ENCODE measurements around the gene MYOCD.

Gene MYOCD

GRCh38 chr17:12640364-12640763 lies 25.3 kb upstream of the MYOCD start:
- no peak for TF ChIP-seq REST (IDR thresholded peaks at IDR 0.05; ENCODE audit: insufficient read depth in 1 of 2, low read depth in 2 of 2, low read length in 2 of 2)
- TF ChIP-seq POLR2AphosphoS5 (IDR thresholded peaks at IDR 0.05; ENCODE audit: low read depth, low read length) = no peak
- no peak for TF ChIP-seq FOXP2 (optimal IDR thresholded peaks at IDR 0.05; ENCODE audit: borderline replicate concordance, extremely low read depth, extremely low read length, insufficient read depth)
- TF ChIP-seq SIN3A (IDR thresholded peaks at IDR 0.05; ENCODE audit: borderline replicate concordance, insufficient read depth, low read length) = no peak
- no peak for TF ChIP-seq TAF1 (IDR thresholded peaks at IDR 0.05; ENCODE audit: borderline replicate concordance, insufficient read depth, low read length)

GRCh38 chr17:12641084-12641483 lies 24.6 kb upstream of the MYOCD start:
- TF ChIP-seq FOXP2 (optimal IDR thresholded peaks at IDR 0.05; ENCODE audit: borderline replicate concordance, extremely low read depth, extremely low read length, insufficient read depth) = no peak
- TF ChIP-seq REST (IDR thresholded peaks at IDR 0.05; ENCODE audit: insufficient read depth in 1 of 2, low read depth in 2 of 2, low read length in 2 of 2) = no peak
- TF ChIP-seq POLR2AphosphoS5 (IDR thresholded peaks at IDR 0.05; ENCODE audit: low read depth, low read length) = no peak
- TF ChIP-seq SIN3A (IDR thresholded peaks at IDR 0.05; ENCODE audit: borderline replicate concordance, insufficient read depth, low read length) = no peak

- TF ChIP-seq POLR2AphosphoS5 (IDR thresholded peaks at IDR 0.05; ENCODE audit: low read depth, low read length) (no peak), TAF1 (IDR thresholded peaks at IDR 0.05; ENCODE audit: borderline replicate concordance, insufficient read depth, low read length) (no peak), SIN3A (IDR thresholded peaks at IDR 0.05; ENCODE audit: borderline replicate concordance, insufficient read depth, low read length) (no peak), FOXP2 (optimal IDR thresholded peaks at IDR 0.05; ENCODE audit: borderline replicate concordance, extremely low read depth, extremely low read length, insufficient read depth) (no peak), REST (IDR thresholded peaks at IDR 0.05; ENCODE audit: insufficient read depth in 1 of 2, low read depth in 2 of 2, low read length in 2 of 2) (no peak)
Observed at GRCh38 chr17:12642034-12642433, 23.7 kb upstream of the MYOCD start.

GRCh38 chr17:12643822-12644221 lies 21.9 kb upstream of the MYOCD start:
- TF ChIP-seq FOXP2 (optimal IDR thresholded peaks at IDR 0.05; ENCODE audit: borderline replicate concordance, extremely low read depth, extremely low read length, insufficient read depth) (no peak), POLR2AphosphoS5 (IDR thresholded peaks at IDR 0.05; ENCODE audit: low read depth, low read length) (no peak), REST (IDR thresholded peaks at IDR 0.05; ENCODE audit: insufficient read depth in 1 of 2, low read depth in 2 of 2, low read length in 2 of 2) (no peak), SIN3A (IDR thresholded peaks at IDR 0.05; ENCODE audit: borderline replicate concordance, insufficient read depth, low read length) (no peak), TAF1 (IDR thresholded peaks at IDR 0.05; ENCODE audit: borderline replicate concordance, insufficient read depth, low read length) (no peak)

- TF ChIP-seq FOXP2 (optimal IDR thresholded peaks at IDR 0.05; ENCODE audit: borderline replicate concordance, extremely low read depth, extremely low read length, insufficient read depth) = no peak
Observed at GRCh38 chr17:12644623-12645022, 21.1 kb upstream of the MYOCD start.

Data from PFSK-1 (cell line).